ENCODE measurements around the gene STPG2. TPM values are rescaled to one million over a fixed set of nuclear protein-coding genes. Genes with fewer than 3 reads are reported as not detected.

Gene STPG2
- total RNA-seq, 2 donors from 2014 or later = 0.37 to 0.71 TPM

DNA sequence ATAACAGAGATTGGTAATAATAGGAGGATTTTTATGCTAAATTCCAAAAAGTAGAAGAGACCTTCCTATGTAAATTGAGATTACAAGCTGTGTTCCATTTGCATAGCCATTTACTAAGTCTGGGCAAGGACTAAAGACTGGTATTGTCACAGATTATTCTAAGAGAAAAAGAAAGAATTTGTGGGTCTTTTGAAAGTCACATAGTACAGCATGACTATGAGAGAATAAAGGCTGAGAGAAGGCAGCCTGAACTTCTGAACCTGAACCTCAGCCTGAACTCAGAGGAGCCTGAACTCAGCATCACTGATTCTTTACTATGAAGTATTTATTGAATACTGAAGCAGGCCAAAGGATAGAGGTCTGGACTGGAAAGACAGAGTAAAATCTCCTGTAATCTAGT lies 297.5 kb downstream of the STPG2 start:
- H3K36me3 ChIP-seq = no peaks in the 10 kb centered on the region
- no peaks in the 10 kb centered on the region for H3K27me3 ChIP-seq
- H3K9me3 ChIP-seq = no peaks in the 10 kb centered on the region
- H3K4me3 ChIP-seq = no peak overlapping the region
- H3K4me1 ChIP-seq = no peaks in the 10 kb centered on the region
- DNase-seq (ENCODE audit: low spot score) = no peak
- no peak overlapping the region for H3K27ac ChIP-seq
- TF ChIP-seq, protein P1, sequence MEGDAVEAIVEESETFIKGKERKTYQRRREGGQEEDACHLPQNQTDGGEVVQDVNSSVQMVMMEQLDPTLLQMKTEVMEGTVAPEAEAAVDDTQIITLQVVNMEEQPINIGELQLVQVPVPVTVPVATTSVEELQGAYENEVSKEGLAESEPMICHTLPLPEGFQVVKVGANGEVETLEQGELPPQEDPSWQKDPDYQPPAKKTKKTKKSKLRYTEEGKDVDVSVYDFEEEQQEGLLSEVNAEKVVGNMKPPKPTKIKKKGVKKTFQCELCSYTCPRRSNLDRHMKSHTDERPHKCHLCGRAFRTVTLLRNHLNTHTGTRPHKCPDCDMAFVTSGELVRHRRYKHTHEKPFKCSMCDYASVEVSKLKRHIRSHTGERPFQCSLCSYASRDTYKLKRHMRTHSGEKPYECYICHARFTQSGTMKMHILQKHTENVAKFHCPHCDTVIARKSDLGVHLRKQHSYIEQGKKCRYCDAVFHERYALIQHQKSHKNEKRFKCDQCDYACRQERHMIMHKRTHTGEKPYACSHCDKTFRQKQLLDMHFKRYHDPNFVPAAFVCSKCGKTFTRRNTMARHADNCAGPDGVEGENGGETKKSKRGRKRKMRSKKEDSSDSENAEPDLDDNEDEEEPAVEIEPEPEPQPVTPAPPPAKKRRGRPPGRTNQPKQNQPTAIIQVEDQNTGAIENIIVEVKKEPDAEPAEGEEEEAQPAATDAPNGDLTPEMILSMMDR (IDR thresholded peaks at IDR 0.05) = no peak

DNA sequence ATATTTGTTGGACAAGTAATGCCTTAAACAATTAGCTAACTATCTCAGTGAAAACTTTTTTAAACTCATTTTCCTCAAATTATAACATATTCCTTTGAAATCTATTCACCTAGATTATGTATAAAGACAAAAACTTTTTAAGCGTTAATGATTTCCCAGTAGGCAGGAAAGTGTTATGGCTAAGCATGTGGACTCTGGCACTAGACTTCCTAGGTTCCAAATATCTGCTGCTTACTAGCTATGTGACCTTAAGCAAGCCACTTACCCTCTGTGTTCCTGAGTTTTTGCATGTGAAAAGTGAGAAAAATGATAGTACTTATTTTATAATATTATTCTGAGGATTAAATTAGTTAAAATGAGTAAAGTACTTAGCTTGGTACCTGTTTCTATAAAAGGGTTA lies 301.8 kb downstream of the STPG2 start:
- Histone ChIP-seq H3K4me1 (no peaks in the 10 kb centered on the region), H3K4me3 (no peak overlapping the region), H3K9me3 (no peaks in the 10 kb centered on the region), H3K27me3 (no peaks in the 10 kb centered on the region), H3K27ac (no peak overlapping the region), H3K36me3 (no peaks in the 10 kb centered on the region)
- DNase-seq (ENCODE audit: low spot score) = no peak
- TF ChIP-seq, protein P1 (IDR thresholded peaks at IDR 0.05) = no peak

DNA sequence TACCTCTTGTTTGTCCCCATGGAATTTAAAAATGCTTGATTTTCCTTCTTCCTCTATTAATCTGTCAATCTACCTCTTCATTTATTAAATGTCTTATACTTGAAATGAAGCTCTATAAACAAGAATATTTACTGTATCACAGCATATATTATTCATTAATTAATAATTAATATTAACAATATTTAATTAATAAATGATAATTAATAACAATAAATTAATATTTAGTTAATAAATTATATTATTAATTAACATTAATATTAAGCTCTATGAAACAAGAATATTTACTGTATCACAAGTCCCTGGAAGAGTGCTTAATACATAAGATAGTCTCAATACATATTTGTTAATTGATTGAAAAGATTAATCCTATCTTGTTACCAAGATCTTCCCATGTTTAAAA lies 306.6 kb downstream of the STPG2 start:
- no peak overlapping the region for H3K4me3 ChIP-seq
- TF ChIP-seq, protein P1 (IDR thresholded peaks at IDR 0.05) = no peak
- H3K27ac ChIP-seq = no peak overlapping the region
- no peaks in the 10 kb centered on the region for H3K27me3 ChIP-seq
- no peaks in the 10 kb centered on the region for H3K9me3 ChIP-seq
- no peak for DNase-seq (ENCODE audit: low spot score)
- no peaks in the 10 kb centered on the region for H3K36me3 ChIP-seq
- H3K4me1 ChIP-seq = no peaks in the 10 kb centered on the region

DNA sequence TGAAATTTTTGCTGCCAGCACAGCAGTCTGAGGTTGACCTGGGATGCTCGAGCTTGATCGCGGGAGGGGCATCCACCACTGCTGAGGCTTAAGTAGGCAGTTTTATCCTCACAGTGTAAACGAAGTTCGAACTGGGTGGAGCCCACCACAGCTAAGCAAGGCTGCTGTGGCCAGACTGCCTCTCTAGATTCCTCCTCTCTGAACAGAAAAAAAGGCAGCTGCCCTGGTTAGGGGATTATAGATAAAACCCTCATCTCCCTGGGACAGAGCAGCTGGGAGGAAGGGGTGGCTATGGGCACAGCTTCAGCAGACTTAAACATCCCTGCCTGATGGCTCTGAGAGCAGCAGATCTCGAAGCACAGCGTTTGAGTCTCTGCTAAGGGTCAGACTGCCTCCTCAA lies 314.6 kb downstream of the STPG2 start:
- Histone ChIP-seq H3K4me1 (no peaks in the 10 kb centered on the region), H3K9me3 (no peaks in the 10 kb centered on the region), H3K4me3 (no peak overlapping the region), H3K27me3 (no peaks in the 10 kb centered on the region), H3K27ac (no peak overlapping the region), H3K36me3 (no peaks in the 10 kb centered on the region)
- TF ChIP-seq, protein P1 (IDR thresholded peaks at IDR 0.05) = no peak
- DNase-seq (ENCODE audit: low spot score) = no peak

DNA sequence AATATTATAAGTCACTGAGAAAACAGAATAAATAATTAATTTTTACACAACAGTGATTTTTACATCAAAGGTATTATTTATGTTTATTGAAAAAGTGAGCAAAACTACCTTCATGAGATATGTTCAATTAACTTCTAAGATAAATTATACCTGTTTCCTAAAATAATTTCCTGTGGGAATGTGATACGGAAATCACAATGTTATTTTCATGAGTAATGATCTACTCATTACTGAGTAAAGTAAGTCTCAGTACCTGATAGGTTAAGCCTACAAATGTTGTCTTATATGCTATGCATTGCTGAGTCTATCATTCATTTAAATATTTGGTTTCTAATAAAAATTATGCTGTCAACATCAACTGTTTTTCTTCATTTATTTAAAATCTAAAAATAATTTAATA lies 324.0 kb downstream of the STPG2 start:
- no peak for DNase-seq (ENCODE audit: low spot score)
- TF ChIP-seq, protein P1 (IDR thresholded peaks at IDR 0.05) = no peak
- H3K4me3 ChIP-seq = no peak overlapping the region
- no peak overlapping the region for H3K27ac ChIP-seq
- no peaks in the 10 kb centered on the region for H3K36me3 ChIP-seq
- H3K9me3 ChIP-seq = no peaks in the 10 kb centered on the region
- no peaks in the 10 kb centered on the region for H3K4me1 ChIP-seq
- H3K27me3 ChIP-seq = no peaks in the 10 kb centered on the region

DNA sequence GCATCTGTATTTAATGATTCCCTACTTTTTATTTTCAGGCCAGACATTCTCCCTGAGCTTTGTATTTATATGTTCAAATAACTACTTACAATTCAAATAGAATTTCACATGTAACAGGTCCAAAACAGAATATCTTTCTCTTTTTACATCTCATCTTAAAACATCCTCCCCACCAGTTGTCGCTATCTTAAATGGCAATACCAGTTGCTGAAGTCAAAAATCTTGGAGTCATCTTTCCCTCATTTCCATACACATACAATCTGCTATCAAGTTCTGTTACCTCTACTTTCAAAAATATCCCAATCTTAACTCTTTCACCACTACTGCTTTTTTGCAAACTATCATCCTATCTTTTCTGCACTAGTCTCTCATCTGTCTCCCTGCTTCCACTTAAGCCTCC lies 330.5 kb downstream of the STPG2 start:
- no peaks in the 10 kb centered on the region for H3K4me1 ChIP-seq
- TF ChIP-seq, protein P1 (IDR thresholded peaks at IDR 0.05) = no peak
- DNase-seq (ENCODE audit: low spot score) = no peak
- no peaks in the 10 kb centered on the region for H3K27me3 ChIP-seq
- no peak overlapping the region for H3K4me3 ChIP-seq
- H3K9me3 ChIP-seq = no peaks in the 10 kb centered on the region
- no peak overlapping the region for H3K27ac ChIP-seq
- no peaks in the 10 kb centered on the region for H3K36me3 ChIP-seq
